RPMI7951 (cell line): ENCODE data around the gene ZNF512B. TPM values are rescaled to one million over a fixed set of nuclear protein-coding genes. Genes with fewer than 3 reads are reported as not detected.

Experiments
- total RNA-seq: library from RNA; depleted of rRNA; stranded (reverse); fragments of >200 nt; shearing (Covaris generic); gene quantifications from 2 replicates; pipeline ENCODE4 v1.2.3, GENCODE V29; 2014; rRNA removed

The ZNF512B gene
- total RNA-seq, 1 experiment from 2014 or later: 2.8 TPM

Other genes with a start within 250 kb of the ZNF512B start
- 0.72 and 4.4 TPM in 2 replicates for gene LIME1, start 233.3 kb downstream of the ZNF512B start, total RNA-seq
- gene SLC2A4RG, start 230.2 kb downstream of the ZNF512B start, total RNA-seq: 29.3 and 46.9 TPM in 2 replicates
- 3.4 and 5.8 TPM in 2 replicates for gene ZBTB46, start 138.7 kb downstream of the ZNF512B start, total RNA-seq
- gene ABHD16B, start 108.4 kb downstream of the ZNF512B start, total RNA-seq: not detected in 2 replicates
- gene TPD52L2, start 104.7 kb downstream of the ZNF512B start, total RNA-seq: 137 and 140 TPM in 2 replicates
- 29.3 and 37.1 TPM in 2 replicates for gene DNAJC5, start 74.8 kb downstream of the ZNF512B start, total RNA-seq
- 23.1 and 24.4 TPM in 2 replicates for gene UCKL1, start 13.5 kb downstream of the ZNF512B start, total RNA-seq
- 1.6 and 1.9 TPM in 2 replicates for gene SAMD10, start 9.7 kb upstream of the ZNF512B start, total RNA-seq
- 68.4 and 74.2 TPM in 2 replicates for gene PRPF6, start 11.2 kb upstream of the ZNF512B start, total RNA-seq
- gene C20orf204, start 66.3 kb upstream of the ZNF512B start, total RNA-seq: 0.36 and 1.7 TPM in 2 replicates
- gene SOX18, start 79.7 kb upstream of the ZNF512B start, total RNA-seq: 0.12 and 0.20 TPM in 2 replicates
- 28.2 and 34.2 TPM in 2 replicates for gene TCEA2, start 93.3 kb upstream of the ZNF512B start, total RNA-seq
- gene RGS19, start 109.6 kb upstream of the ZNF512B start, total RNA-seq: 18.9 and 22.0 TPM in 2 replicates
- 0.29 and 0.84 TPM in 2 replicates for gene OPRL1, start 110.2 kb upstream of the ZNF512B start, total RNA-seq
- 0.39 and 0.48 TPM in 2 replicates for gene LKAAEAR1, start 114.5 kb upstream of the ZNF512B start, total RNA-seq
- gene NPBWR2, start 137.6 kb upstream of the ZNF512B start, total RNA-seq: not detected in 2 replicates
- gene MYT1, start 194.5 kb upstream of the ZNF512B start, total RNA-seq: not detected in 2 replicates